HG03558 (cell line): ENCODE measurements around the gene CHMP4B.

Source experiments
- ATAC-seq: cut with Tn5 transposase; IDR thresholded peaks from one replicate; pipeline ENCODE4 v1.9.1; 2021; ENCODE audit warnings: moderate number of reproducible peaks; ENCODE audit not compliant: unreplicated experiment; ENCODE audit errors: extremely low read depth

Gene CHMP4B

GRCh38 chr20:33816191-33816590 lies 5.0 kb downstream of the CHMP4B start:
- no peak for ATAC-seq

GRCh38 chr20:33817411-33817810 lies 6.3 kb downstream of the CHMP4B start:
- ATAC-seq, result no peak

GRCh38 chr20:33819456-33819855 lies 8.3 kb downstream of the CHMP4B start:
- ATAC-seq, result no peak

GRCh38 chr20:33820362-33820761 lies 9.2 kb downstream of the CHMP4B start:
- ATAC-seq, result no peak

GRCh38 chr20:33821270-33821836 lies 10.2 kb downstream of the CHMP4B start:
- ATAC-seq, result no peak

- ATAC-seq, result no peak
These were observed 11.3 kb downstream of the CHMP4B start for GRCh38 chr20:33822423-33822822.

GRCh38 chr20:33822991-33823390 lies 11.8 kb downstream of the CHMP4B start:
- ATAC-seq, result no peak

GRCh38 chr20:33824852-33825251 lies 13.7 kb downstream of the CHMP4B start:
- no peak for ATAC-seq

- ATAC-seq, result no peak
These were observed 14.5 kb downstream of the CHMP4B start for GRCh38 chr20:33825340-33826269.

- no peak for ATAC-seq
These were observed 15.2 kb downstream of the CHMP4B start for GRCh38 chr20:33826270-33826897.

GRCh38 chr20:33827109-33827508 lies 16.0 kb downstream of the CHMP4B start:
- no peak for ATAC-seq

GRCh38 chr20:33827634-33828325 lies 16.6 kb downstream of the CHMP4B start:
- ATAC-seq, result no peak

GRCh38 chr20:33828326-33828844 lies 17.2 kb downstream of the CHMP4B start:
- no peak for ATAC-seq

GRCh38 chr20:33828967-33829560 lies 17.9 kb downstream of the CHMP4B start:
- no peak for ATAC-seq

GRCh38 chr20:33829636-33830035 lies 18.5 kb downstream of the CHMP4B start:
- no peak for ATAC-seq

- ATAC-seq, result no peak
These were observed 19.2 kb downstream of the CHMP4B start for GRCh38 chr20:33830371-33830770.

- ATAC-seq, result no peak
These were observed 21.1 kb downstream of the CHMP4B start for GRCh38 chr20:33832103-33832804.

- no peak for ATAC-seq
These were observed 22.2 kb downstream of the CHMP4B start for GRCh38 chr20:33833333-33833732.

GRCh38 chr20:33835615-33836172 lies 24.5 kb downstream of the CHMP4B start:
- ATAC-seq, result no peak
